AG09309 (cell line): ENCODE data around the gene SGF29.
"Not testable (repeated sequence)": the region's sequence is repeated elsewhere in the genome, so short reads cannot be mapped to it uniquely, and the experiment has no call there.

Source experiments
- DNase-seq: peaks from one replicate; pipeline ENCODE4 v3.0.0-alpha.2; 2010; ENCODE audit warnings: low read depth
- H3K4me3 ChIP-seq: 2 replicates; pipeline ENCODE4 v1.5.1; 2011; ENCODE audit warnings: mild to moderate bottlenecking, low read depth, low read length, moderate library complexity; ENCODE audit not compliant: control insufficient read depth
- CTCF ChIP-seq: IDR thresholded peaks from 2 replicates; pipeline ENCODE4 v1.5.1; 2011; ENCODE audit warnings: mild to moderate bottlenecking, low read depth, low read length, inconsistent platforms; ENCODE audit not compliant: insufficient read depth, control insufficient read depth; ENCODE audit errors: missing control alignments

SGF29 gene

DNA sequence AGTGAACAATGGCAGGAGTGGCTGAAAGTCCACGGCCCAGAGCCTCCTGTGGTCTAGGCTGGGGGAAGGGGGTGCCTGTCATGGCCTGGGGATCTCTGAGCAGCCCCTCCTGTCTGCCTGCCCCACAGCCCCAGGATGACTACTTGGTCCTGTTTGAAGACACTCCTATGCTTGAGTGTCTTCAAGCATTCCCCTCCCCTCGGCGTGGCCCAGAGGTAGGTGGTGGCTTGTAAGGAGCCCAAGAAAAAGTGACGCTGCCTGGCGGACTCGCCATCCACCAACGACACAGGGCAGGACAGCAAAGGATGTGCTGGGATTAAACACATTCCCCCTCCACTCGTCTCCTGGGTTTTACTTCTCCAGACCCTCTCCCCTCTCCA is 50.5 kb downstream of the SGF29 start:
- H3K4me3 ChIP-seq = no peak overlapping the region
- no peak for TF ChIP-seq CTCF
- no peak for DNase-seq

DNA sequence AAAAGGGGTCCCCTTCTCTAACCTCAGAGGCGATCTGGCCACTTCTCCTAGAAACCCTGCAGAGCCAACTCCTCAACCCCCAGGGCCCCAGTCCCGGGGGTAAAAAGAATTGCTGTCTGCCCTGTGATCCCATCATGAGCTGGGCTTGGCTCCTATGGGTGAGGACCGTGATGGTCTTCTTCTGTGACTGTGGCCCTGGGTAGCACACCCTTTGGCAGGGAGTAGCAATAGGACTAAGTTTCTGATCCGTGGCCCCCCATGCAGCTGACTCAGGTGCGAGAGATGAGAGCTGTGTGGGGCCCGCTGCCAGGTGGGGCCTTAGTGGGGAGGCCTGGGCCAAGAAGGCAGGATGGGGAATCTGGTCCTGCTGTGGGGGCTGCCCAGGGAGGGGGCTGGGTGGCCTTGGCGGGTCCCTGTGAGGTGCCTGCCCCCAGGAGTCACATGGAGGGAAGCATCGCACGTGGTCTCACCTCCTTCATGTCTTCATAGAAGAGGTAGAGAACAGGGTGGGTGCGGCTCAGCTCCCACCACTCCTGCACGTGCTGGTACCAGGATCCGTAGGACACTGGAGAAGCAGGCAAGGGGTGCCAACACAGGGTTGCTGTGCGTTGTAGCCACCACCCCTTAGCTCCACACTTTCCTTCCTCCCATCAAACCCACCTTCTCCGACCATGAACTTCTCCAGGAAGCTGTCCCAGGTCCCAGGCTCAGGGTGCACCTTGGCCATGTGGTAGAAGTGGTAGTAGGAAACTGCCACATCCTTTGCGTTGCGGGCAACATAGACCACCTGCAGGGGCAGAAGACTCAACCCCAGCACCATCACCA is 52.8 kb downstream of the SGF29 start:
- no peak for DNase-seq
- no peak for TF ChIP-seq CTCF
- no peak overlapping the region for H3K4me3 ChIP-seq

GRCh38 chr16:28607116-28607623 is 53.5 kb downstream of the SGF29 start:
- TF ChIP-seq CTCF = no peak
- no peak overlapping the region for H3K4me3 ChIP-seq
- DNase-seq = no peak

GRCh38 chr16:28607681-28608495 is 54.2 kb downstream of the SGF29 start:
- H3K4me3 ChIP-seq = not testable (repeated sequence)

GRCh38 chr16:28608496-28608808 is 54.7 kb downstream of the SGF29 start:
- not testable (repeated sequence) for H3K4me3 ChIP-seq, DNase-seq

More at GRCh38 chr16:28607681-28608495, 54.2 kb downstream of the SGF29 start:
- DNase-seq = not testable (repeated sequence)

GRCh38 chr16:28608867-28609596 is 55.3 kb downstream of the SGF29 start:
- not testable (repeated sequence) for DNase-seq, H3K4me3 ChIP-seq

GRCh38 chr16:28609631-28610594 is 56.2 kb downstream of the SGF29 start, which contains the start of gene SULT1A1:
SULT1A1 (minus strand) TSS chr16:28610044; CDS start chr16:28608855, 1,189 bp downstream.
- TF ChIP-seq CTCF = no peak
- H3K4me3 ChIP-seq = no peak within 1 kb of the TSS
- no peak for DNase-seq
